Mesendoderm (in vitro differentiated cells): ENCODE results near the gene ULBP2.
"Not testable (repeated sequence)": the region's sequence is repeated elsewhere in the genome, so short reads cannot be mapped to it uniquely, and the experiment has no call there.

Experiments
- DNase-seq: peaks from one replicate; pipeline ENCODE4 v3.0.0; 2013
- H2AK5ac ChIP-seq: 2 replicates; pipeline ENCODE4 v1.6.1; 2013; ENCODE audit warnings: low read length, inconsistent platforms
- H2BK120ac ChIP-seq: 2 replicates; pipeline ENCODE4 v1.6.1; 2013; ENCODE audit warnings: low read depth, mild to moderate bottlenecking, low read length, moderate library complexity, mixed read lengths
- H2BK15ac ChIP-seq: replicated peaks from 2 replicates; pipeline ENCODE4 v1.6.1; 2013; ENCODE audit warnings: low read depth, mild to moderate bottlenecking, moderate library complexity
- H2BK5ac ChIP-seq: 2 replicates; pipeline ENCODE4 v1.6.1; 2013; ENCODE audit warnings: low read length, inconsistent platforms
- H3K18ac ChIP-seq: 2 replicates; pipeline ENCODE4 v1.6.1; 2013; ENCODE audit warnings: mild to moderate bottlenecking, low read length, mixed read lengths
- H3K23ac ChIP-seq: one replicate; pipeline ENCODE4 v1.6.1; 2013; ENCODE audit warnings: low read length
- H3K27ac ChIP-seq: 2 replicates; pipeline ENCODE4 v1.5.1; 2013; ENCODE audit warnings: low read depth, mild to moderate bottlenecking, inconsistent platforms, low read length, moderate library complexity
- H3K27me3 ChIP-seq: 2 replicates; pipeline ENCODE4 v1.6.1; 2013; ENCODE audit warnings: low read length, control low read depth, mild to moderate bottlenecking, inconsistent platforms; ENCODE audit not compliant: insufficient read depth, poor library complexity
- H3K36me3 ChIP-seq: 2 replicates; pipeline ENCODE4 v1.6.1; 2013; ENCODE audit warnings: low read length, inconsistent platforms; ENCODE audit not compliant: control insufficient read depth, insufficient read depth
- H3K4ac ChIP-seq: one replicate; pipeline ENCODE4 v1.6.1; 2013; ENCODE audit warnings: low read depth, mild to moderate bottlenecking, low read length, moderate library complexity
- H3K4me1 ChIP-seq: 2 replicates; pipeline ENCODE4 v1.6.1; 2013; ENCODE audit warnings: low read depth, low read length, inconsistent platforms; ENCODE audit not compliant: control insufficient read depth
- H3K4me2 ChIP-seq: 2 replicates; pipeline ENCODE4 v1.6.1; 2013; ENCODE audit warnings: low read length
- H3K4me3 ChIP-seq: 2 replicates; pipeline ENCODE4 v1.5.1; 2013; ENCODE audit warnings: mild to moderate bottlenecking, low read length
- H3K56ac ChIP-seq: one replicate; pipeline ENCODE4 v1.6.1; 2013; ENCODE audit warnings: low read length
- H3K79me1 ChIP-seq: 2 replicates; pipeline ENCODE4 v1.6.1; 2013; ENCODE audit warnings: low read length, inconsistent platforms
- H3K79me2 ChIP-seq: 2 replicates; pipeline ENCODE4 v1.6.1; 2013; ENCODE audit warnings: mild to moderate bottlenecking, low read length; ENCODE audit not compliant: control insufficient read depth, insufficient read depth
- H3K9ac ChIP-seq: 2 replicates; pipeline ENCODE4 v1.6.1; 2013; ENCODE audit warnings: low read length, inconsistent platforms
- H4K5ac ChIP-seq: one replicate; pipeline ENCODE4 v1.6.1; 2013; ENCODE audit warnings: low read length
- H4K8ac ChIP-seq: one replicate; pipeline ENCODE4 v1.6.1; 2013; ENCODE audit warnings: low read depth, mild to moderate bottlenecking, control low read depth, low read length, moderate library complexity
- WGBS: extraction: QIAGEN DNeasy Blood & Tissue Kit; methylation state at CpG from one replicate; pipeline ENCODE4 v1.1.7; 2013; ENCODE audit warnings: low lambda C conversion rate, missing lambda C conversion rate; ENCODE audit not compliant: insufficient coverage; ENCODE audit errors: extremely low coverage; 5-methylcytosine and 5-hydroxymethylcytosine counted together

Gene ULBP2

DNA sequence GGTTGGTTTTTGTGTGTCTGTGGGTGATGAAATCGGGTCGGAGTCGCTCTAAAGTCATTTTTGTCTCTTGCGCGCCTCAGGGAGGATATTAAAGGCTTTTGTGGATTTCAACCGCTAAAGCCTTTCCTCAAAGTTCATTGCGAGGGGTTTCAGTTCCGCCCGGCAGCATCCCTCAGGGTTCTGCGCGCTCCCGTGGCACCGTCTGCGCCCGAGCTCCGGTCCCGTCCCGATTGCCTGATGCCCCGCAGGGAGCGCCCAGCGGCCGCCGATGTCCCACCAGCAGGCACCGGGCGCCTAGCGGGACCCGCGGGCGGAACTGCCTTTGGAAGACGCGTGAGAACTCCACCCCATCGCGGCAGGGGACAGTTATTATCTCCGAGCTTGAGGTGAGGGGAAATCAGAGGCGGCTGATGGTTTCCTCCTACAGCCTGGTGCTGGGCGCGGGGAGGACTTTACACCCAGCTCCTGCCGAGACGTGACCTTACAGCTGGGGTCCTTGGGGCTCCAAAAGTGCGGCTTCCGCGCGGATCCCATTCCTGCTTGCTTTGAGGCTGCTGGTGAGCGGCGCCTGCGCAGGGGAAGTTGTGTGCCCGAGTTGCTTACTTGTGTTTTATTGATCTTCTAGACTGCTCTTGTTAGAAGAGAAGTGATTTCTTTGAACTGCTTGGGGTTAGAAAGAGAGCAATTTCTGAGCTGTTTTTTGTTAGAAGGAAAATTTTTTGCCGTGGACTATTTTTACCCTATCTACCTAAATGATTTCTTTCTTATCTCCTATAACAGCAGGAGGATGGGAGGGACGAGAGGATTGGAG, 49.1 kb downstream of the ULBP2 start:
- Histone ChIP-seq H3K27ac (no peak overlapping the region), H3K79me2 (no peaks in the 10 kb centered on the region), H3K4me3 (no peak overlapping the region), H3K27me3 (peaks cover 62% of the 10 kb centered on the region), H3K23ac (no peak overlapping the region), H4K8ac (no peak overlapping the region), H3K4ac (no peak overlapping the region), H2BK5ac (no peak overlapping the region), H3K36me3 (no peaks in the 10 kb centered on the region), H4K5ac (no peak overlapping the region), H2BK120ac (no peak overlapping the region), H3K4me1 (no peaks in the 10 kb centered on the region), H3K4me2 (peak overlapping the region; percentile 10), H2AK5ac (no peak overlapping the region), H3K79me1 (no peaks in the 10 kb centered on the region), H3K56ac (no peak overlapping the region), H3K18ac (no peak overlapping the region), H2BK15ac (no peak overlapping the region), H3K9ac (no peak overlapping the region)
- peak; percentile 57 for DNase-seq
- WGBS: no CpG with 5 or more reads among the region's 49 CpGs

DNA sequence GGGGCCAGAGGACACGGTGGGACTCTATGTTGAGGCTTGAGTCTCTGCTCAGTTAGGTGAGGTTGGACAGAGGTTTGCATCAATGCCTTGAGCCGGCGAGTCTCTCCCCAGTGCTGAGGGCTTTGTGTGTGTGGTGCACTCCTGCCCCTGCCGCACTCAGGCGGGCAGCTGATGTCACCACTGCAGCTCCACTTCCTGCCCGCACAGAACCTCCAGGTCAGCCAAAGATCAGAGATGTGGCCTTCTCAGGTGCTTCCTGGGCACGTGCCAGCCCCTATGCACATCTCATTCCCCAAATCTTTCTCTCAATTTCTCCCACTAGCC, 49.6 kb downstream of the ULBP2 start:
- H2BK5ac ChIP-seq, H3K79me2 ChIP-seq, H3K56ac ChIP-seq, H3K4me1 ChIP-seq, H3K4ac ChIP-seq, H3K9ac ChIP-seq, H3K79me1 ChIP-seq, H3K18ac ChIP-seq, H3K36me3 ChIP-seq, H2AK5ac ChIP-seq, H3K4me3 ChIP-seq, H3K4me2 ChIP-seq, H2BK120ac ChIP-seq, H3K23ac ChIP-seq, DNase-seq, H3K27ac ChIP-seq, H4K8ac ChIP-seq, H2BK15ac ChIP-seq, H4K5ac ChIP-seq: not testable (repeated sequence)
- H3K27me3 ChIP-seq: peaks cover 57% of the 10 kb centered on the region
- no CpG with 5 or more reads among the region's 7 CpGs for whole genome bisulfite sequencing

DNA sequence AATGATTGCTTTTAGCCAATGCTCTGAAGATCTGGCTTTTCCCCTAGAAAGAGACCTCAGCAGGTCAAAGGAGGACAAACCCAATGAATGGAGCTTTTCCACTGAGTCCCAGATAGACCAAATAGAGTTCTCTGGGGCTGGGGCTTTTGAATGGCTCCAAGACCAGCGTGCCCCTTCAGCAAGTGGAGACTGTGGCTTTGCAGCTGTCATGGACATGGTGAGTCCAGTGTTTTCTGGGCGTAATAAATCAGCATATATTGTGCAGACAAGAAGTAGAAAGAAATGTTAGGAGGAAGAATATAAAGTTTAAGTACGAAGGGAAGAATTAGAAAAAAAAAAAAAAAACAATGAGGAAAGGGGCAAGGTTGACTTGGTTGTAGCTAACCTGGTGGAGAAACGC, 50.0 kb downstream of the ULBP2 start:
- peaks cover 53% of the 10 kb centered on the region for H3K27me3 ChIP-seq
- no peak overlapping the region for H3K18ac ChIP-seq
- no peaks in the 10 kb centered on the region for H3K79me2 ChIP-seq
- H3K79me1 ChIP-seq: no peaks in the 10 kb centered on the region
- no peak overlapping the region for H3K4ac ChIP-seq
- no peak overlapping the region for H4K5ac ChIP-seq
- no peaks in the 10 kb centered on the region for H3K4me1 ChIP-seq
- no peak overlapping the region for H2BK15ac ChIP-seq
- H2BK120ac ChIP-seq: no peak overlapping the region
- H3K4me2 ChIP-seq: no peak overlapping the region
- no peak overlapping the region for H3K9ac ChIP-seq
- WGBS: 100% methylated on average over 2 of the region's 4 CpGs
- no peak overlapping the region for H2AK5ac ChIP-seq
- no peaks in the 10 kb centered on the region for H3K36me3 ChIP-seq
- no peak overlapping the region for H3K23ac ChIP-seq
- no peak overlapping the region for H3K4me3 ChIP-seq
- no peak for DNase-seq
- H3K56ac ChIP-seq: no peak overlapping the region
- H3K27ac ChIP-seq: no peak overlapping the region
- no peak overlapping the region for H4K8ac ChIP-seq
- H2BK5ac ChIP-seq: no peak overlapping the region

DNA sequence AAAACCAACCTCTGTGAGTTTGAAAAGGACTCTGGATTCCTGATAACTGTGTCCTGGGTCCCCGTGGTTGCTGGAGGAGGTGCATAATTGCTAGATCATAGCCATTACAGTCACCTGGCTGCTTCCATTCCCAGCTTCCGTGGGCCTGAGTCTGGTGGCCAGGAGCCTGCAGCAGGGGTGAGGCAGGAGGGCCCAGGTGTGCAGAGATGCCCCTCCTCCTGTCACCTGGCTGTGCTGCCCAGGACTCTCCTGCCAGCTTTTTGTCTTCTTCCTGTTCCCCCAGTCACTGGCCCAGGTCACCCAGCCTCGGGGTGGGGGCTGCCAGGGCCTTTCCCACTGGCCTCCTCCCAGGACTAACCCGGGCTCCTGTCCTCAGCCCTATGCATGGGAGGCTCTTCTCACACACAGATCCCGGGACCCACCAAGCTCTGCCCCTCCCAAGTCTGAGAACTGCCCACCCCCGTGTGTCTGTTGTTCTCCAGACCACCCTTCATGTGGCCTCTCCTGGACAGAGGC, 53.5 kb downstream of the ULBP2 start:
- no peak overlapping the region for H3K4me3 ChIP-seq
- no peaks in the 10 kb centered on the region for H3K4me1 ChIP-seq
- no peaks in the 10 kb centered on the region for H3K36me3 ChIP-seq
- H3K79me2 ChIP-seq: no peaks in the 10 kb centered on the region
- H2BK15ac ChIP-seq: no peak overlapping the region
- no peak overlapping the region for H2AK5ac ChIP-seq
- no peak overlapping the region for H3K4ac ChIP-seq
- H3K79me1 ChIP-seq: no peaks in the 10 kb centered on the region
- no peak for DNase-seq
- H3K4me2 ChIP-seq: no peak overlapping the region
- H3K27ac ChIP-seq: no peak overlapping the region
- WGBS: no CpG with 5 or more reads among the region's 6 CpGs
- no peak overlapping the region for H3K56ac ChIP-seq
- H4K8ac ChIP-seq: no peak overlapping the region
- H3K9ac ChIP-seq: no peak overlapping the region
- no peak overlapping the region for H2BK120ac ChIP-seq
- H3K27me3 ChIP-seq: peaks cover 28% of the 10 kb centered on the region
- no peak overlapping the region for H3K23ac ChIP-seq
- H4K5ac ChIP-seq: no peak overlapping the region
- H2BK5ac ChIP-seq: no peak overlapping the region
- no peak overlapping the region for H3K18ac ChIP-seq

DNA sequence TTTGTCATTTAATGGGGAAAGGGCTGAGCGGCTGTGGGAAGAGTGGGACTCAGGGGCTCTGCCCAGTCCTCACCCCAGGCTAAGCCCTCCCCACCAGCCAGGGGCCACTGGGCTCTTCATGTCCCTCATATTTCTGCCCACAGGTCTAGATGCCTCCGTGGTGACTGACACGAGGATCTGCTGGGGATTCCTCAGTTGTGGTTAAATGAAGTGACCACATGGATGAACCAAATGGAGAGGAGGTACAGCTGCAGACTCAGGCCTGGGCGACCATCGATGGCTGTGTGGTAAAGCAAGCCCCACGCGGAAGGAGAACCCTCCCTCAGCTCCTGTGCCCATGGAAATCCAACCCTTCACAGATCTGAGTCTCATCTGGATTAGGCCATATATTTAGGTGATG, 54.2 kb downstream of the ULBP2 start:
- Histone ChIP-seq H3K36me3 (no peaks in the 10 kb centered on the region), H3K27ac (no peak overlapping the region), H2BK5ac (no peak overlapping the region), H3K18ac (no peak overlapping the region), H2BK15ac (no peak overlapping the region), H4K5ac (no peak overlapping the region), H3K23ac (no peak overlapping the region), H3K79me1 (no peaks in the 10 kb centered on the region), H3K4me2 (no peak overlapping the region), H4K8ac (no peak overlapping the region), H2BK120ac (no peak overlapping the region), H3K9ac (no peak overlapping the region), H3K4me1 (no peaks in the 10 kb centered on the region), H3K4ac (no peak overlapping the region), H3K79me2 (no peaks in the 10 kb centered on the region), H2AK5ac (no peak overlapping the region), H3K4me3 (no peak overlapping the region), H3K27me3 (peaks cover 22% of the 10 kb centered on the region), H3K56ac (no peak overlapping the region)
- WGBS: no CpG with 5 or more reads among the region's 7 CpGs
- DNase-seq: no peak
